ENCODE data around the gene PRG2.

PRG2 gene

GRCh38 chr11:57370941-57371340, 19.5 kb downstream of the PRG2 start:
- Histone ChIP-seq H4K20me1 (ENCODE audit: insufficient read depth, low read length) (no peaks in the 10 kb centered on the region), H3K9ac (ENCODE audit: low read length) (no peak overlapping the region), H3K36me3 (replicated peaks; ENCODE audit: low read depth, low read length) (no peaks in the 10 kb centered on the region), H3K27ac (ENCODE audit: low read length) (no peak overlapping the region), H3K4me2 (ENCODE audit: low read length) (no peak overlapping the region), H3K4me3 (ENCODE audit: low read length) (no peak overlapping the region), H3K27me3 (ENCODE audit: low read depth, low read length) (no peaks in the 10 kb centered on the region), H3K9me3 (ENCODE audit: insufficient read depth, low read length) (no peaks in the 10 kb centered on the region), H3K79me2 (ENCODE audit: low read length) (no peaks in the 10 kb centered on the region), H3K4me1 (ENCODE audit: low read length) (peaks cover 40% of the 10 kb centered on the region), H2AFZ (ENCODE audit: low read depth, low read length) (no peak overlapping the region)
- no peak for TF ChIP-seq CTCF (IDR thresholded peaks at IDR 0.05; ENCODE audit: low read depth, low read length)
- no peak for TF ChIP-seq EZH2phosphoT487 (IDR thresholded peaks at IDR 0.05; ENCODE audit: low read depth)

GRCh38 chr11:57370251-57370650, 20.2 kb downstream of the PRG2 start:
- no peak overlapping the region for H3K4me2 ChIP-seq (ENCODE audit: low read length)
- TF ChIP-seq EZH2phosphoT487 (IDR thresholded peaks at IDR 0.05; ENCODE audit: low read depth): no peak
- TF ChIP-seq CTCF (IDR thresholded peaks at IDR 0.05; ENCODE audit: low read depth, low read length): no peak

GRCh38 chr11:57368845-57369232, 21.6 kb downstream of the PRG2 start:
- Histone ChIP-seq H4K20me1 (ENCODE audit: insufficient read depth, low read length) (no peaks in the 10 kb centered on the region), H3K36me3 (replicated peaks; ENCODE audit: low read depth, low read length) (no peaks in the 10 kb centered on the region), H3K4me3 (ENCODE audit: low read length) (no peak overlapping the region), H3K4me2 (ENCODE audit: low read length) (no peak overlapping the region), H3K9me3 (ENCODE audit: insufficient read depth, low read length) (no peaks in the 10 kb centered on the region), H3K4me1 (ENCODE audit: low read length) (peaks cover 38% of the 10 kb centered on the region), H3K27ac (ENCODE audit: low read length) (no peak overlapping the region), H3K79me2 (ENCODE audit: low read length) (no peaks in the 10 kb centered on the region), H3K9ac (ENCODE audit: low read length) (no peak overlapping the region), H3K27me3 (ENCODE audit: low read depth, low read length) (no peaks in the 10 kb centered on the region), H2AFZ (ENCODE audit: low read depth, low read length) (no peak overlapping the region)
- no peak for TF ChIP-seq CTCF (IDR thresholded peaks at IDR 0.05; ENCODE audit: low read depth, low read length)
- TF ChIP-seq EZH2phosphoT487 (IDR thresholded peaks at IDR 0.05; ENCODE audit: low read depth): no peak

More at GRCh38 chr11:57370251-57370650, 20.2 kb downstream of the PRG2 start:
- Histone ChIP-seq H3K36me3 (replicated peaks; ENCODE audit: low read depth, low read length) (no peaks in the 10 kb centered on the region), H3K27ac (ENCODE audit: low read length) (no peak overlapping the region), H2AFZ (ENCODE audit: low read depth, low read length) (no peak overlapping the region), H4K20me1 (ENCODE audit: insufficient read depth, low read length) (no peaks in the 10 kb centered on the region), H3K9me3 (ENCODE audit: insufficient read depth, low read length) (no peaks in the 10 kb centered on the region), H3K9ac (ENCODE audit: low read length) (no peak overlapping the region), H3K79me2 (ENCODE audit: low read length) (no peaks in the 10 kb centered on the region), H3K27me3 (ENCODE audit: low read depth, low read length) (no peaks in the 10 kb centered on the region), H3K4me1 (ENCODE audit: low read length) (peaks cover 44% of the 10 kb centered on the region), H3K4me3 (ENCODE audit: low read length) (no peak overlapping the region)

GRCh38 chr11:57368106-57368844, 22.2 kb downstream of the PRG2 start:
- Histone ChIP-seq H4K20me1 (ENCODE audit: insufficient read depth, low read length) (no peaks in the 10 kb centered on the region), H3K27ac (ENCODE audit: low read length) (no peak overlapping the region), H3K79me2 (ENCODE audit: low read length) (no peaks in the 10 kb centered on the region), H3K4me2 (ENCODE audit: low read length) (no peak overlapping the region), H3K9me3 (ENCODE audit: insufficient read depth, low read length) (no peaks in the 10 kb centered on the region), H3K4me3 (ENCODE audit: low read length) (no peak overlapping the region), H3K27me3 (ENCODE audit: low read depth, low read length) (no peaks in the 10 kb centered on the region), H3K4me1 (ENCODE audit: low read length) (peaks cover 38% of the 10 kb centered on the region), H2AFZ (ENCODE audit: low read depth, low read length) (no peak overlapping the region), H3K9ac (ENCODE audit: low read length) (no peak overlapping the region), H3K36me3 (replicated peaks; ENCODE audit: low read depth, low read length) (no peaks in the 10 kb centered on the region)
- TF ChIP-seq EZH2phosphoT487 (IDR thresholded peaks at IDR 0.05; ENCODE audit: low read depth): no peak
- no peak for TF ChIP-seq CTCF (IDR thresholded peaks at IDR 0.05; ENCODE audit: low read depth, low read length)
